ENCODE data around the gene OTULIN.

OTULIN gene

GRCh38 chr5:14741801-14742440 is 77.4 kb downstream of the OTULIN start:
- no peak for DNase-seq (ENCODE audit: low read depth in 2 of 2)

- no peak for DNase-seq (ENCODE audit: low read depth in 2 of 2)
These were observed 78.0 kb downstream of the OTULIN start for GRCh38 chr5:14742498-14742897.

GRCh38 chr5:14743601-14744295 is 79.2 kb downstream of the OTULIN start:
- DNase-seq (ENCODE audit: low read depth in 2 of 2) = no peak

- no peak for DNase-seq (ENCODE audit: low read depth in 2 of 2)
These were observed 80.0 kb downstream of the OTULIN start for GRCh38 chr5:14744296-14745187.

GRCh38 chr5:14745188-14745563 is 80.7 kb downstream of the OTULIN start:
- no peak for DNase-seq (ENCODE audit: low read depth in 2 of 2)

- DNase-seq (ENCODE audit: low read depth in 2 of 2) = peak; percentile 23 to 32
These were observed 81.2 kb downstream of the OTULIN start for GRCh38 chr5:14745753-14746152.

GRCh38 chr5:14748180-14748900 is 83.8 kb downstream of the OTULIN start:
- no peak for DNase-seq (ENCODE audit: low read depth in 2 of 2)

All from stimulated activated CD8-positive, alpha-beta memory T cell treated with anti-CD3 and anti-CD28 coated beads, Interleukin-7, amount 100 ng/mL, for 4 hours (primary cell).